ENCODE data around the gene SLC8A3. TPM values are rescaled to one million over a fixed set of nuclear protein-coding genes. Genes with fewer than 3 reads are reported as not detected.
A peak's percentile ranks its signal among the peaks of the same experiment; 100 is the strongest.

The SLC8A3 gene
- total and polyA plus RNA-seq, 2 experiments from 2014 or later, result 0.42 to 2.6 TPM

- no peaks in the 10 kb centered on the region for H3K9me2 ChIP-seq (replicated peaks; ENCODE audit: insufficient read depth)
- H3K27ac ChIP-seq, result peak overlapping the region; percentile 29
- 53% methylated on average over 3 of the region's 3 CpGs for WGBS (ENCODE audit: low lambda C conversion rate, missing lambda C conversion rate)
- peaks cover 8% of the 10 kb centered on the region for H3K4me1 ChIP-seq (ENCODE audit: insufficient read depth)
- H3K27me3 ChIP-seq, result no peaks in the 10 kb centered on the region
- H3K4me2 ChIP-seq, result no peak overlapping the region
- peak; percentile 39 for DNase-seq (ENCODE audit: low spot score)
- H3K79me2 ChIP-seq, result no peaks in the 10 kb centered on the region
- H2AFZ ChIP-seq, result no peak overlapping the region
- no peak overlapping the region for H3K4me3 ChIP-seq
- no peaks in the 10 kb centered on the region for H4K20me1 ChIP-seq (ENCODE audit: insufficient read depth, poor library complexity, severe bottlenecking)
- no peaks in the 10 kb centered on the region for H3K9me3 ChIP-seq (ENCODE audit: low read depth)
- H3K36me3 ChIP-seq (replicated peaks; ENCODE audit: insufficient read depth, low read depth), result no peaks in the 10 kb centered on the region
- no peak for TF ChIP-seq CTCF (IDR thresholded peaks at IDR 0.05; ENCODE audit: poor library complexity)
- TF ChIP-seq EZH2 (IDR thresholded peaks at IDR 0.05; ENCODE audit: borderline replicate concordance), result no peak
- TF ChIP-seq EZH2phosphoT487 (IDR thresholded peaks at IDR 0.05; ENCODE audit: low read depth, severe bottlenecking, unreplicated experiment), result no peak
These were observed 141.0 kb downstream of the SLC8A3 start for GRCh38 chr14:70047598-70048312.

- H3K27me3 ChIP-seq, result no peaks in the 10 kb centered on the region
These were observed 142.8 kb downstream of the SLC8A3 start for GRCh38 chr14:70045844-70046535.

GRCh38 chr14:70045310-70045709, 143.4 kb downstream of the SLC8A3 start:
- H3K27ac ChIP-seq, result no peak overlapping the region
- H3K36me3 ChIP-seq (replicated peaks; ENCODE audit: insufficient read depth, low read depth), result no peaks in the 10 kb centered on the region
- no peaks in the 10 kb centered on the region for H3K27me3 ChIP-seq
- H2AFZ ChIP-seq, result no peak overlapping the region
- no peaks in the 10 kb centered on the region for H4K20me1 ChIP-seq (ENCODE audit: insufficient read depth, poor library complexity, severe bottlenecking)
- H3K4me3 ChIP-seq, result no peak overlapping the region
- H3K9me3 ChIP-seq (ENCODE audit: low read depth), result no peaks in the 10 kb centered on the region
- no peaks in the 10 kb centered on the region for H3K79me2 ChIP-seq
- no peaks in the 10 kb centered on the region for H3K9me2 ChIP-seq (replicated peaks; ENCODE audit: insufficient read depth)
- WGBS (ENCODE audit: low lambda C conversion rate, missing lambda C conversion rate), result 76% methylated on average over 4 of the region's 4 CpGs
- peaks cover 8% of the 10 kb centered on the region for H3K4me1 ChIP-seq (ENCODE audit: insufficient read depth)
- TF ChIP-seq EZH2phosphoT487 (IDR thresholded peaks at IDR 0.05; ENCODE audit: low read depth, severe bottlenecking, unreplicated experiment) (no peak), CTCF (IDR thresholded peaks at IDR 0.05; ENCODE audit: poor library complexity) (no peak), EZH2 (IDR thresholded peaks at IDR 0.05; ENCODE audit: borderline replicate concordance) (no peak)
- DNase-seq (ENCODE audit: low spot score), result no peak
- no peak overlapping the region for H3K4me2 ChIP-seq

More at GRCh38 chr14:70045844-70046535, 142.8 kb downstream of the SLC8A3 start:
- Histone ChIP-seq H4K20me1 (ENCODE audit: insufficient read depth, poor library complexity, severe bottlenecking) (no peaks in the 10 kb centered on the region), H2AFZ (no peak overlapping the region), H3K4me3 (no peak overlapping the region), H3K27ac (no peak overlapping the region), H3K9me3 (ENCODE audit: low read depth) (no peaks in the 10 kb centered on the region), H3K9me2 (replicated peaks; ENCODE audit: insufficient read depth) (no peaks in the 10 kb centered on the region), H3K4me2 (no peak overlapping the region), H3K36me3 (replicated peaks; ENCODE audit: insufficient read depth, low read depth) (no peaks in the 10 kb centered on the region), H3K79me2 (no peaks in the 10 kb centered on the region), H3K4me1 (ENCODE audit: insufficient read depth) (peaks cover 8% of the 10 kb centered on the region)
- WGBS (ENCODE audit: low lambda C conversion rate, missing lambda C conversion rate), result 23% methylated on average over 22 of the region's 22 CpGs
- TF ChIP-seq EZH2 (IDR thresholded peaks at IDR 0.05; ENCODE audit: borderline replicate concordance) (no peak), EZH2phosphoT487 (IDR thresholded peaks at IDR 0.05; ENCODE audit: low read depth, severe bottlenecking, unreplicated experiment) (no peak), CTCF (IDR thresholded peaks at IDR 0.05; ENCODE audit: poor library complexity) (peak; percentile 79)
- peak; percentile 88 for DNase-seq (ENCODE audit: low spot score)

Measured in hepatocyte (in vitro differentiated cells).